T-helper 17 cell (primary cell): ENCODE results near the gene TNNI3. TPM values are rescaled to one million over a fixed set of nuclear protein-coding genes. Genes with fewer than 3 reads are reported as not detected.
A peak's percentile ranks its signal among the peaks of the same experiment; 100 is the strongest.
"Not testable (repeated sequence)": the region's sequence is repeated elsewhere in the genome, so short reads cannot be mapped to it uniquely, and the experiment has no call there.

Experiments
- ATAC-seq: fragments of 150-1000 bp; cut with Tn5 transposase; 2 replicates; pipeline ENCODE4 v1.10.0; 2021; ENCODE audit warnings: mild to moderate bottlenecking, moderate library complexity
- DNase-seq, 3 donors: peaks; one replicate each; pipeline versions ENCODE4 v3.0.0 to v3.0.0-alpha.2; 2020 to 2021
- H3K9me3 ChIP-seq: one replicate; pipeline ENCODE4 v1.7.0; 2013; ENCODE audit warnings: low read length, mild to moderate bottlenecking; ENCODE audit not compliant: control insufficient read depth, poor library complexity, severe bottlenecking
- H3K27ac Mint-ChIP-seq: one replicate; pipeline ENCODE4 v1.8.0; 2022; ENCODE audit warnings: mild to moderate bottlenecking, moderate library complexity, mixed read lengths
- H3K27me3 Mint-ChIP-seq: one replicate; pipeline ENCODE4 v1.8.0; 2022; ENCODE audit warnings: mixed read lengths
- H3K36me3 Mint-ChIP-seq: one replicate; pipeline ENCODE4 v1.8.0; 2022; ENCODE audit warnings: low read depth, mixed read lengths
- H3K4me1 Mint-ChIP-seq: one replicate; pipeline ENCODE4 v1.8.0; 2022; ENCODE audit warnings: mild to moderate bottlenecking, mixed read lengths
- H3K4me3 Mint-ChIP-seq: one replicate; pipeline ENCODE4 v1.8.0; 2022; ENCODE audit warnings: mild to moderate bottlenecking, moderate library complexity, mixed read lengths
- total RNA-seq, 4 donors: library from RNA in 2 of 4; stranded (reverse) in 2 of 4; gene quantifications; one replicate each; pipeline ENCODE4 v1.2.3 and lab custom pipeline; 2022 to 2026

TNNI3 gene
- total RNA-seq, 2 donors from 2014 or later = not detected

DNA sequence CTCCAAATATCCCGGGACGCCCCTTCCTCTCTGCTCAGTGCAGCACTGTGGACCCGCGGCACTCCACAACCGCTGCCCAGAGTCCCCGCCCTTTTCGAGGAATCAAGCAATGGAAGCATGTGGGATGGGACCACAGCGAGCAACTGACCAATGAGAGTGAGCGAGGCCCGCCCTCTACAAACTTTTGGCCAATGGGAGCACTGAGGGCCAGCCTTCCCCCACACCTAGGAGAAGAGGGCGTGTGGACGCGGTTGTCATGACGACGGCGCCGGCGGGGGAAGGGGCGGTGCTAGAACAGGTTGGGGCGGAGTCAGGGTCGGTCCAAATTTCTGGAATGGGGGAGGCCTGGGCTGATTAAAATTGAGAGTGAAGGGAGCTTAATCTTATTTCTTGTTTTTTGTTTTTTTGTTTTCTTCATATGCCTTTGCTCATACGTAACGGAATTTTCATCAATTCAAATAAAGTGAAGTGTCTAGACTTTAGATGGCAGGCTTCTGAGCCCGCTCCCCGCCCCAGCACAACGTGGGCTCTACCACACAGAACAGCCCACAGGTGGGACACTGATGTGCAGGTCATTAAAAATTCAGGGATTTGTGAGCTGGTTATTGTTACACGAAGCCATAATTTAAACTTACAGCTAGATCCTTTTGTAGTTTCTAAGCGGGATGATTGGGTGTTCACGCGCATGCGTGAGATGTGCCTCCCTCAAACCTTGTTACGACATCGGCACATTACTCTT is 9.2 kb upstream of the TNNI3 start, which contains the start of gene DNAAF3:
TSS of gene DNAAF3 (minus strand) at position 84 of the 739 bp plus-strand sequence. CDS start 200 bp downstream, outside the sequence.
- peak; percentile 86 for ATAC-seq
- H3K27ac Mint-ChIP-seq = no peak within 1 kb of the TSS

GRCh38 chr19:55165952-55166529 is 8.5 kb upstream of the TNNI3 start:
- H3K27me3 Mint-ChIP-seq = peaks cover 61% of the 10 kb centered on the region
- peak overlapping the region; percentile 37 for H3K4me3 Mint-ChIP-seq
- H3K9me3 ChIP-seq = no peaks in the 10 kb centered on the region
- no peak overlapping the region for H3K27ac Mint-ChIP-seq
- no peak for DNase-seq
- peaks cover 12% of the 10 kb centered on the region for H3K4me1 Mint-ChIP-seq
- peak; percentile 35 for ATAC-seq
- peaks cover 6% of the 10 kb centered on the region for H3K36me3 Mint-ChIP-seq

More for the DNA sequence above, 9.2 kb upstream of the TNNI3 start, which contains the start of gene DNAAF3:
- H3K27me3 Mint-ChIP-seq = peaks cover 68% of the 10 kb centered on the region
- H3K4me3 Mint-ChIP-seq = peak within 1 kb of the TSS; percentile 37
- peaks cover 12% of the 10 kb centered on the region for H3K4me1 Mint-ChIP-seq
- H3K36me3 Mint-ChIP-seq = peaks cover 6% of the 10 kb centered on the region
- DNase-seq = peak in 2 of 3 donors; percentile 35 to 45
- H3K9me3 ChIP-seq = no peaks in the 10 kb centered on the region

DNA sequence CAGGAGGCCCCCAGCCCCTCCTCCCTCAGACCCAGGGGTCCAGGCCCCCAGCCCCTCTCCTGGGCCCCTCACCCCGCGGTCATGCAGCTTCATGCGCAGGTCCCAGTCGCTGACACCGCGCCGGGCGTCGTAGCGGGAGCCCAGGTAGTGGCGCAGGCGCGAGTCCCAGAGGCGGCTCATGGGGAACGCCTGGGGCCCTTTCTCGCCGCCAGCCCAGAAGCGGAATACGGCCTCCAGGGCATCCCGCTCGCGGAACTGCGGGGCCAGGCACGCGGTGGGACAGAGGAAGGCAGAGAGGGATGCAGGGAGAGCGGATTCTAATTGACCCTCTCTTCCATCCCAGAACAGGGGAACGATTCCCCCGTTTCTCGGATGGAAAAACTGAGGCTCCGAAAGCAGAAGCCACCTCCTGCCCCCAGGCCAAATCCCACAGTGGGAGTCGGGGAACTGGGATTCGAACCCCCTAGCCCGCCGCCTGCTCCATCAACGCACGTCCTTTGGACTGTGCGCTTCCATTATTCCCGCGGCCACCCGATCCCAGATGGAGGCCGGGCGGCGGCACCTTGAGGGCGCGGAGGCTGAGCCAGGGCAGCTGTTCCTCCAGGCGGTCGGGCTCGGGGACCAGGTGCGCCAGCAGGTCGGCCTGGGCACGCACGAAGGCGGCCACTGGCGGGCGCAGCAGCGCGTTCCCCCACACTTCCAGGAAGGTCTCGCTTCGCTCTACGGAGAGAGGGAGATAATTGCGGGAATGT is 4.2 kb upstream of the TNNI3 start:
- H3K9me3 ChIP-seq = no peaks in the 10 kb centered on the region
- Mint-ChIP-seq H3K4me3 (no peak overlapping the region), H3K4me1 (peaks cover 9% of the 10 kb centered on the region), H3K27ac (no peak overlapping the region), H3K36me3 (peaks cover 7% of the 10 kb centered on the region), H3K27me3 (peaks cover 45% of the 10 kb centered on the region)
- DNase-seq (no peak), ATAC-seq (no peak)

DNA sequence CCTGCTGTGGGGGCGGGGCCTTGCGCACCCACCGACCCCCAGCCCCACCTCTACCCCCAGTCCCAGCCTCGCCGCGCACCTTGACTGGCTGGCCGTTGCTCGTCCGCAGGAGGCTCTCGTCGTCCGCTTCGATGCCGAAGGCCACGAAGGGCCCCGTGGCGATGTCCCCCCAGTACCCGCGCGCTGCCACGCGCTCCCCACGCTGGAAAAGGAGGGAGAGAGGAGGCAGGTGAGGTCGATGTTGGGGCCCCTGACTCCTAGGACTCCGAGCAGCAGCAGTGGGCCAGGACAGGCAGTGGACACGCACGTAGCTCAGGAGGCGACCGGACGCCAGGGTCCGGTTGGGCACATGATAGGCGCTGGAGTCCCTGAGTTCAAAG is 3.4 kb upstream of the TNNI3 start:
- H3K27me3 Mint-ChIP-seq = peaks cover 44% of the 10 kb centered on the region

DNA sequence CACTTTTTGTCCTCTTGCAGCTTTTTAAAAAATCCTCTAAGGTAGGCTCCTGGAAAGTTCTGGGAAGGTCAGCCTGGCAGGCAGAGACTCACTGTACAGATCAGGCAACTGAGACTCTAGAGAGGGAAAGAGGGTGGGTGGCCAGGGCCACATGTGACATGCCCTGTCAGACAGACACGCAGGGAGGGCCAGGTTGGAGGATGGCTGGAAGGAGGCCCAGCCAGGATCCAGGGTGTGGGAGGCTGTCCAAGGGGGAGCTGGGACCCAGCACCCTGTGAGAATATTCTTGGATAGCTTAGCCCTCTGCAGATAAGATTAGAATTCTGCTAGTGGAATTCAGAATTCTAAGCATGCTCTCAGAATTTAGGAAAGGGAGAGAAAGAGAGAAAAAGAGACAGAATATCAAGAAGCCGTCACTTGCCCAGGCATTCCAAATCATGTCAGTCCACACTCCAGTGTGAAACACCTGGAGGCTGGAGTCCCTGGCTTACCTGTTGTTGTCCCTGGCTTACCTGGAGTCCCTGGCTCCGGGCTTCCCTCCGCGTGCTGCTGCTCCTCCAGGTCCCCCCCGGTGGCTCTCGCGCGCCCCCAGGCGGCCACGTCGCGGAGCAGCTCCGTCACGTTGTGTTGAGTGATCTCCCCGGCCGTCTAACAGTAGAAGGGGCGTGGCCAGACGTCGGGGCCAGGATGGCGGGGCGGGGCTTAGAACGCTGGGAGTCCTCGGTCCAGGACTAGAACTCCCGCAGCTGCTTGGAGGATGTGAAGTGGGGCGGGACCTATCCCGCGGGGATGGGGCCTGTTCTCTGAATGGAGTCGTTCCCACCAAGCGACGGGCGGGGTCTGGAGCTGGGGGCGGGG is 2.8 kb upstream of the TNNI3 start:
- Mint-ChIP-seq H3K4me1 (peaks cover 7% of the 10 kb centered on the region), H3K36me3 (peaks cover 3% of the 10 kb centered on the region), H3K4me3 (peak overlapping the region; percentile 3), H3K27me3 (peaks cover 38% of the 10 kb centered on the region), H3K27ac (no peak overlapping the region)
- H3K9me3 ChIP-seq = no peaks in the 10 kb centered on the region
- ATAC-seq (peak; percentile 97), DNase-seq (peak; percentile 78 to 85 (median 82))

More for the DNA sequence above, 3.4 kb upstream of the TNNI3 start:
- Mint-ChIP-seq H3K4me1 (peaks cover 7% of the 10 kb centered on the region), H3K4me3 (peak overlapping the region; percentile 3), H3K36me3 (peaks cover 3% of the 10 kb centered on the region), H3K27ac (no peak overlapping the region)
- H3K9me3 ChIP-seq = no peaks in the 10 kb centered on the region
- DNase-seq (no peak), ATAC-seq (no peak)

DNA sequence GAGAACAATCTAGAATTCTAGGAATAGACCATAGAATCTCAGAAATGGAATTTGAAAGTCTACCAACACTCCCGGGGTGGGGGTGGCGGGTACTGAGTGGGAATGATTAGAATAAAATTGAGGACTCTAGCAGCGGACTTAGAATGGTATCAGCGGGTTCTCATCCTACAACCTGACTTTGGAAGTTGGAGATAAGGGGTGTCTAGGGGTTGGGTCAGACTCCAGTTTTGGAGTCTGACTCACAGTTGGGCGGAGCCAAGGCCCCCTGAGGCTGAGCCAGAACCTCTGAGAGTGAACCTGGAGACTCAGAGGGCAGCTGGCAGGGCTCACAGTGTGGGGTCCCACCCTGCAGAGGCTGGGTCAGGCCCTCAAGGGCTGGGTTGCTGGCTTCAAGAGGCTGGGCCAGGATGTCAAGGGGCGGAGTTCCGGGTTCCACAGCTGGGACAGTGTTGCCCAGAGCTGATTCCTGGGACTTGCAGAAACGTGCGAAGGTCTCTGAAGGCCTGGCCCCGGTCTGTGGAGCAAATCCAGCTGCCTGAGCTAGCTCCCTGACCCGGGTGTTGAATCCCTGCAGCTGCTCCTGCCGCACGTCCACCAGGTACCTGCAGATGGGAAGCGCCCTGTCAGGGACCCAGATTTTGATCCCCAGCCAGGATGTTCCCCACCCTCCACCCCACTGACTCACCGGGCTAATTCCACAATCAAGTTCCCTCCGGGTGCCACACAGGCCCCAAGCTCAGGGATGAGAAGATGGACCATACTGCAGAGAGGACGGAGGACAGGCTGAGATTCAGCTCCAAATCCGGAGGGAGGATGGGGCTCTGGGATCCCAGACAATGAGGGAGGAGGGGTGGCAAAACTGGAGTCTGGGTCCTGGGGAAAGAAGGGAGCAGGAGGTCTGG is 1.6 kb upstream of the TNNI3 start:
- Mint-ChIP-seq H3K27ac (no peak overlapping the region), H3K4me3 (no peak overlapping the region), H3K4me1 (peaks cover 12% of the 10 kb centered on the region), H3K36me3 (peaks cover 3% of the 10 kb centered on the region), H3K27me3 (peaks cover 32% of the 10 kb centered on the region)
- ATAC-seq (no peak), DNase-seq (no peak)
- H3K9me3 ChIP-seq = no peaks in the 10 kb centered on the region

DNA sequence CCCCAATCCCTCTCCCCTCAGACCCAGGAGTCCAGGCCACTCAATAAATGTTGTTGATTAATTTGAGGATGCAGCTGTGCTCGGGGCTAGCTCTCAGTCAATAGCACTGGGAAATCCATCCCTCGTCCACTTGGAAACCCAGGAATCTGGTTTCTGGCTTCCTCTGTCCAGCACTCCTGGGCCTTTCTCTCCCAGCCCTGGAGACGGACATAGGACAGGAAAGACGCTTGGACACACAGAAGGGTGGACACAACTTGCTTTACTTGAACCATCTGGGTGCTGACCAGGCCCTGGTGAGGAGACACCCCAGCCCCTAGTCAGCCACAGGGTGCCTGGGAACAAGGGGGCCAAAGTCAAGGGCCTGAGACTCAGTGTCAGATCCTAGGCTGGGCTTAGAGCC is 891 bp upstream of the TNNI3 start:
- ATAC-seq = no peak
- H3K36me3 Mint-ChIP-seq = peaks cover 3% of the 10 kb centered on the region
- H3K9me3 ChIP-seq = no peaks in the 10 kb centered on the region
- peaks cover 25% of the 10 kb centered on the region for H3K27me3 Mint-ChIP-seq
- no peak for DNase-seq
- no peak overlapping the region for H3K4me3 Mint-ChIP-seq
- H3K4me1 Mint-ChIP-seq = peaks cover 16% of the 10 kb centered on the region
- no peak overlapping the region for H3K27ac Mint-ChIP-seq

GRCh38 chr19:55156202-55157063 is 1.1 kb downstream of the TNNI3 start:
- ATAC-seq = peak; percentile 34
- no peak for DNase-seq
- Mint-ChIP-seq H3K36me3 (peaks cover 3% of the 10 kb centered on the region), H3K27ac (no peak overlapping the region), H3K27me3 (peaks cover 25% of the 10 kb centered on the region), H3K4me1 (peaks cover 16% of the 10 kb centered on the region), H3K4me3 (peak overlapping the region; percentile 62)
- H3K9me3 ChIP-seq = peaks cover 3% of the 10 kb centered on the region

DNA sequence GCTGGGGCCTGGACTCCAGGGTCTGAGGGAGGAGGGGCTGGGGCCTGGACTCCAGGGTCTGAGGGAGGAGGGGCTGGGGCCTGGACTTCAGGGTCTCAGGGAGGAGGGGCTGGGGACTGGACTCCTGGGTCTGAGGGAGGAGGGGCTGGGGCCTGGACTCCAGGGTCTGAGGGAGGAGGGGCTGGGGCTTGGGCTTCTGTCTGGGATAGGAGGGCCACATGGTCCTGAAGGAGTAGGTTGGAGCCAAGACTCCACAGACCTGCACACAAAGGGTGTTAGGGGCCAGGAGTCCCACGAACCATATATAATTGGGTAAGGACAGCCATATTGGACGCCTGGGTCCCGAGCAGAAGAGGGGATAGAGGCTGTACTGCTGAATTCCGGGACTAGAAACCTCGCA is 1.7 kb downstream of the TNNI3 start:
- Mint-ChIP-seq H3K4me1 (peaks cover 16% of the 10 kb centered on the region), H3K27me3 (peaks cover 25% of the 10 kb centered on the region)
- ATAC-seq, DNase-seq, H3K36me3 Mint-ChIP-seq, H3K4me3 Mint-ChIP-seq, H3K27ac Mint-ChIP-seq, H3K9me3 ChIP-seq: not testable (repeated sequence)

DNA sequence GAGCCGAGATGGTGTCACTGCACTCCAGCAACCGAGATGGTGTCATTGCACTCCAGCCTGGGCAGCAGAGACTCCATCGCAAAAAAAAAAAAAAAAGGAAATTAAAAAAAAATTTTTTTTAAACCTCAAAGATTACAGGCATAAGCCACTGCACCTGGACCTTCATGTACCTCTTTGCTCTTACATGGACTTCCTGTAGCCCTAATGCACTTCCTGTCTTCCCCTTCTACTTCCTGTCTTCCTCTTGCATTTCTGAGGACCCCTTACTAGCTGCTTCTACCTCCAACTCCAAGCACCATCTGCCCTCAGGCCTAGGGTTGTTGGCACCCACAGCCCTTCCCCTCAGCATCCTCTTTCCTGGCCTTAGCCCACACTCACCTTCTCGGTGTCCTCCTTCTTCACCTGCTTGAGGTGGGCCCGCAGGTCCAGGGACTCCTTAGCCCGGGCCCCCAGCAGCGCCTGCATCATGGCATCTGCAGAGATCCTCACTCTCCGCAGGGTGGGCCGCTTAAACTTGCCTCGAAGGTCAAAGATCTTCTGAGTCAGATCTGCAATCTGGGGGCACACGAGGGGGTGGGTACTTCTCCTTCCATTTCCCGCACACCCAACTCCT is 3.8 kb downstream of the TNNI3 start:
- H3K4me3 Mint-ChIP-seq = no peak overlapping the region

GRCh38 chr19:55152017-55152416 is 5.5 kb downstream of the TNNI3 start:
- DNase-seq (no peak), ATAC-seq (no peak)
- peaks cover 3% of the 10 kb centered on the region for H3K9me3 ChIP-seq
- H3K27me3 Mint-ChIP-seq = peaks cover 28% of the 10 kb centered on the region
- H3K4me3 Mint-ChIP-seq = no peak overlapping the region
- H3K27ac Mint-ChIP-seq = no peak overlapping the region
- H3K4me1 Mint-ChIP-seq = peaks cover 14% of the 10 kb centered on the region
- peaks cover 2% of the 10 kb centered on the region for H3K36me3 Mint-ChIP-seq

More for the DNA sequence above, 3.8 kb downstream of the TNNI3 start:
- peaks cover 14% of the 10 kb centered on the region for H3K4me1 Mint-ChIP-seq
- H3K36me3 Mint-ChIP-seq = peaks cover 2% of the 10 kb centered on the region
- no peak overlapping the region for H3K27ac Mint-ChIP-seq
- peaks cover 3% of the 10 kb centered on the region for H3K9me3 ChIP-seq
- ATAC-seq = no peak
- no peak for DNase-seq
- H3K27me3 Mint-ChIP-seq = peaks cover 29% of the 10 kb centered on the region
